ENCODE results near the gene SLC18A3.

Gene SLC18A3

DNA sequence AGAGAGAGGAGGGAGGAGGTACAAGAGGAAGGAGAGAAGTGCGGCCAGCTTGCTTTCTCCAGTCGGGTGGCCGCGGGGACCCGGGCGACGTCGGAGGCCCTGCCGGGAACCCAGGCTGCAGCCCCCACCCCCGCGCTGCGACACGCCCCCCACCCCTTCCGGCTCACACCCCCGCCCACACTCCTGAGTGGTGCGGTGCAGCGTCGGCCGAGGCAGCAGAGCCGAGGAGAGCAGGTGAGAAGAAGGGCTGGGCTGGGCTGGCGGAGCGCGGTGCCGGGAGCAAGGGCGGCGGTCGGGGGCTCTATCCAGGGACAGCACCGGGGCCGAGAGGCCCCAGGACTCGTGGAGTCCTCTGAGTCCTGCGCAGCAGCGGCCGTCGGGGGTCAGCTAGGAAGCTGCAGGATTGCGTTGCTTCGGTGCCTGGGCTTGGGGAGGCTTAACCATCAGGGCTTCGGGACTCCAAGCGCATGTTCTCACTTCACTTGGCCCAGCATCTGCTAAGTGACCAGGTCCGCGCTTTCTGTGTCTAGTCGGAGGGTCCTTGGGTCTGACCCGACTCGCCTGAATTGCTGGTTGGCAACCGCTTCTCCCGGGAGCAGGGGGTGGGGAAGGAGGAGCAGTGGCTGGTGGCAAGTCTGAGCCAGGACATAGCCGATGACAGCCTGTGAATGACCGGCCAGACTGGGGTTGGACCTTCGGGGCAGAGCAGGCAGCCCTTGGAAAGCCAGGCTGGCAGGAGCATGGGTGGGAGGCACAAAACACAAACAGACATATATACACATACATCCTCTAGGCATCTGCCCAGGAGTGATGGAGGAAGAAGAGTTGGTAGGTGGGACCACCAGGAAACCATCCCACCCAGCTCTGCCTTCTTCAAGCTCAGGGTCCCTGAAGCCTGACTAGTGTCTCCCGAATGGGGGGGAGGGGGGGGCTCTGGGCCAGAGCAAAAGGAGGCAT is 4.4 kb downstream of the SLC18A3 start:
- peaks cover 15% of the 10 kb centered on the region for H3K4me1 ChIP-seq (ENCODE audit: control insufficient read depth, low read depth, low read length)
- H3K4me3 ChIP-seq (ENCODE audit: low read length) = peak overlapping the region; percentile 18
- peaks cover 99% of the 10 kb centered on the region for H3K27me3 ChIP-seq (ENCODE audit: control insufficient read depth, insufficient read depth, low read length)
- H3K27ac ChIP-seq (ENCODE audit: low read length) = no peak overlapping the region
- no peaks in the 10 kb centered on the region for H3K36me3 ChIP-seq (ENCODE audit: control insufficient read depth, low read depth, low read length)
- H3K9me3 ChIP-seq (ENCODE audit: control insufficient read depth, low read depth, low read length) = no peaks in the 10 kb centered on the region
- no peak overlapping the region for H3K9ac ChIP-seq (ENCODE audit: low read length)

DNA sequence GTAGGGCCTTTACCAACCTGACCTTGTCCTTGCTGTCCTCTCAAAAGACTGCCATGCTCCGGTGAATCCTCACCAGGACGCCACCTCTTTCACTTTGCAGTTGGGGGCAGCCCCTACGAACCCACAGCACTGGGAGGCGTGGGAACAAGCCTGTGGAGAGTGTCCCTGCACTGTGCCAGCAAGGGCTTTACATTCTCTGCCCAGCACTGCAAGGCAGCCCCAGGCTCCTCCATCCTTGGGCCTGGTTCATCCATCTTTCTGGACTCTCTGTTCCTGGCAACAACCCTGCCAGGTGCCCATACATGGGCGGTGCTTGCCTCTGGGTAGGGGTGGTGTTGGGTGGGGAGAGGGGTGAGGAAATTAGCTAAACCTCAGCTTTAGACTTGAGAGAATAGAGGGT is 5.1 kb downstream of the SLC18A3 start:
- Histone ChIP-seq H3K27ac (ENCODE audit: low read length) (no peak overlapping the region), H3K36me3 (ENCODE audit: control insufficient read depth, low read depth, low read length) (no peaks in the 10 kb centered on the region), H3K9me3 (ENCODE audit: control insufficient read depth, low read depth, low read length) (no peaks in the 10 kb centered on the region), H3K4me1 (ENCODE audit: control insufficient read depth, low read depth, low read length) (peaks cover 15% of the 10 kb centered on the region), H3K9ac (ENCODE audit: low read length) (no peak overlapping the region), H3K4me3 (ENCODE audit: low read length) (no peak overlapping the region), H3K27me3 (ENCODE audit: control insufficient read depth, insufficient read depth, low read length) (peaks cover 98% of the 10 kb centered on the region)

DNA sequence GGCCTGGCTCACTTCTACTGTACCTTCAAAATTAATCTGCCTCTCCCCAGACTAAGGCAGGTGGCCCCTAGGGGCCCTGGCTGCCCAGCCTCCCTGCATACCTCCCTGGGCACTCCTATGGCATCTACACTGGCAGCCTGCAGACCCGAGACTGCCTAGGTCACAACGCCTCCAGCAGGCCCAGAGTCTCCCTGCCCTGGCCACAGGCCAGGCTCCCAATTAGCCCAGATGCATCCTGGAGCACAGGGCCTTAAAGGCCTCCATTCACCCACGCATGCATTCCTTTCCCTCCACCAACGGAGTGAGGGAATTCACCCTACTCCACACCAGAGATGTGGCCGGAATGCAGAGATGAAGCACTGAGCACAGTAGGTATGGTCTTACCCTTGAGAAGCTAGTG is 5.6 kb downstream of the SLC18A3 start:
- H3K27ac ChIP-seq (ENCODE audit: low read length) = no peak overlapping the region
- H3K36me3 ChIP-seq (ENCODE audit: control insufficient read depth, low read depth, low read length) = no peaks in the 10 kb centered on the region
- H3K9ac ChIP-seq (ENCODE audit: low read length) = no peak overlapping the region
- H3K27me3 ChIP-seq (ENCODE audit: control insufficient read depth, insufficient read depth, low read length) = peaks cover 93% of the 10 kb centered on the region
- no peaks in the 10 kb centered on the region for H3K9me3 ChIP-seq (ENCODE audit: control insufficient read depth, low read depth, low read length)
- H3K4me3 ChIP-seq (ENCODE audit: low read length) = no peak overlapping the region
- peaks cover 15% of the 10 kb centered on the region for H3K4me1 ChIP-seq (ENCODE audit: control insufficient read depth, low read depth, low read length)

DNA sequence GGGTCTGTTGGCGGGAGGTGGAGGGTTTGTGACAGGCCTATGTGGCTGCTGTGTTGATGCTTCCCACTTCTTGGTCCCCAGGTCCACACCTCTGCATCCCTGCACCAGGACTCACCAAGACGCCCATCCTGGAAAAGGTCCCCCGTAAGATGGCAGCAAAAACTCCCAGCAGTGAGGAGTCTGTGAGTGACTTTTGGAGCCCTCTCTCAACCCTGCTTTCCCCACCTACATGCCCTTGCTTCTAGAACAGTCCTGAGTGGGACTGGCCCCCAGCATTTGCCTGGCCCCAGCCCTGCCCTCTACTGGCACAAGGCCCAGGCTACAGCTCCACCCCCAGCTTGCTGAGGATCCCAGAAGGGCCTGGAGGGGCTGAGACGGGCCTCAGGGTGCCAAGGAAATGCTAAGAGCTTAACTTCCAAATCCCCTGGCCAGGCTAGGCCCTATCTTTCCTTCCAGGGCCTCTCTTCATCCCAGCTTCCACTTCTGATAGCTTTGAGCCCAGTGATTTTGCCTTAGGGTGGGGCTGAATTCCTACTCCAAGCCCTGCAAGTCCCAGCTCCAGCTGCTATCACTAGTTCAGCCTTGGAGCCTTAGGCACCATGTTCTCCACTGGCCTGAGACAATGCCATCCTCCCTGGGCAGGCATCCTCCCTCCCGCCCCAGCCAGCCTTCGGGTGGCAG is 6.5 kb downstream of the SLC18A3 start:
- Histone ChIP-seq H3K9ac (ENCODE audit: low read length) (no peak overlapping the region), H3K9me3 (ENCODE audit: control insufficient read depth, low read depth, low read length) (no peaks in the 10 kb centered on the region), H3K27me3 (ENCODE audit: control insufficient read depth, insufficient read depth, low read length) (peaks cover 90% of the 10 kb centered on the region), H3K4me3 (ENCODE audit: low read length) (no peak overlapping the region), H3K27ac (ENCODE audit: low read length) (no peak overlapping the region), H3K4me1 (ENCODE audit: control insufficient read depth, low read depth, low read length) (peaks cover 15% of the 10 kb centered on the region), H3K36me3 (ENCODE audit: control insufficient read depth, low read depth, low read length) (no peaks in the 10 kb centered on the region)

DNA sequence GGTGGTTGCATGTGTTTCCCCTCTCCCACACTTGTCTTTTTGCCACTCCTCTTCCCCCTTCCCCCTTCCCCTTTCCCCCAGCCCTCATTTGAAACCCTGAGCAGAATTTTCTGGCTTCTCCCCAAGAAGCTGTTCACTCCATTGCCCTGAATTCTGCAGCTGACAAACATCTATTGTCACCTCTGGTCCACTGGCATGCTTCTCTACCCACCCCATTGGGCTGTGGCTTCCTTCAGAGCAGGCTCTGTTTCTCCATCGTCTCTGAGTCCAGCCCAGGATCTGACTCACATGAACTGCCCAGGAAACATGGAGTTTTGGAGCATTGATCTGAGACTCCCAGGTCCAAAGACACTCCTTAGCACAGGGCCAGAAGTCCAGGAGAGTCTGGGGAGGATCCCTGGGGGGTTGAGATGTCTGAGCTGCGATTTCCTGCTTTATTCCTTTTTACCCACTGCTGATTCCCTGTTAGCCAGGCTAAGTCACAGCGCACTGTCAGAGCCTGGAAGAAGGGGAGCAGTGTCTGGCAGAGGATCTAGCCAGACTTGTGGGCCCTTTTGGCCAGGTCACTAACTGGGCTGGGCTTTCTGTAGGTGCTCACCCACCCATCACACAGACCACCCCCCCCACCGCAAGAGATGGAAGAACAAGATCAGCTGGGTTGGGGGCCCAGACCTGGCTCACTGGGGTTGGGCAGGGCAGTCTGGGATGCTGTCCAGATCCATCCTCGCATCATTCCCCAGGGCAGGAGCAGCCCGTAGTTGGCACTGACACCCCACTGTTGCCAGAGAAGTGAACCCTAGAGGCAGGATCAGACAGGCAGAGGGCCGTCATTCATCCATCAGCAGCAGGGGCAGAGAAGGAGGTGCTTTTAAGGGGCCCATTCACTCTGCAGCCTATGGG is 7.3 kb downstream of the SLC18A3 start:
- Histone ChIP-seq H3K4me1 (ENCODE audit: control insufficient read depth, low read depth, low read length) (peaks cover 15% of the 10 kb centered on the region), H3K36me3 (ENCODE audit: control insufficient read depth, low read depth, low read length) (no peaks in the 10 kb centered on the region), H3K9me3 (ENCODE audit: control insufficient read depth, low read depth, low read length) (no peaks in the 10 kb centered on the region), H3K4me3 (ENCODE audit: low read length) (no peak overlapping the region), H3K9ac (ENCODE audit: low read length) (no peak overlapping the region), H3K27ac (ENCODE audit: low read length) (no peak overlapping the region), H3K27me3 (ENCODE audit: control insufficient read depth, insufficient read depth, low read length) (peaks cover 82% of the 10 kb centered on the region)

DNA sequence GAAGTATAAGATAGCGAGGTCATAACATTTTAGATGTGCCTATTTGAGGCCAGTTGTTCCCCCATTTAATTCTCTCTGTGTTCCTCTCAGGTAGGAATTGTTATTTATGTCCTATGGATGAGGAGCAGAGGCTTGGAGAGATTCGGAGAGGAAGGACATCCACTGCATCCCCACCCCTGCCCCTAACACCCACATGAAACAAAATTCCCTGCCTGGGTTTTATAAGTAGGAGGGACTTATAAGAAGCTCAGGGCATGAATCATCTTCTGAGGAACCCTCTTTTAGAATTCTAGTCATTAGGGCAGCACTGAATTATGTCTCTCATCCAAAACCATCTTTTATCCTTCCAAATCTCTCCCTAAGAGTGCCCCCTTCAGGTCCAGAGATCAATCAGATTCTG is 8.7 kb downstream of the SLC18A3 start:
- no peak overlapping the region for H3K4me3 ChIP-seq (ENCODE audit: low read length)
- H3K27ac ChIP-seq (ENCODE audit: low read length) = no peak overlapping the region
- H3K27me3 ChIP-seq (ENCODE audit: control insufficient read depth, insufficient read depth, low read length) = peaks cover 68% of the 10 kb centered on the region
- no peak overlapping the region for H3K9ac ChIP-seq (ENCODE audit: low read length)
- H3K36me3 ChIP-seq (ENCODE audit: control insufficient read depth, low read depth, low read length) = no peaks in the 10 kb centered on the region
- H3K9me3 ChIP-seq (ENCODE audit: control insufficient read depth, low read depth, low read length) = no peaks in the 10 kb centered on the region
- H3K4me1 ChIP-seq (ENCODE audit: control insufficient read depth, low read depth, low read length) = peaks cover 4% of the 10 kb centered on the region

DNA sequence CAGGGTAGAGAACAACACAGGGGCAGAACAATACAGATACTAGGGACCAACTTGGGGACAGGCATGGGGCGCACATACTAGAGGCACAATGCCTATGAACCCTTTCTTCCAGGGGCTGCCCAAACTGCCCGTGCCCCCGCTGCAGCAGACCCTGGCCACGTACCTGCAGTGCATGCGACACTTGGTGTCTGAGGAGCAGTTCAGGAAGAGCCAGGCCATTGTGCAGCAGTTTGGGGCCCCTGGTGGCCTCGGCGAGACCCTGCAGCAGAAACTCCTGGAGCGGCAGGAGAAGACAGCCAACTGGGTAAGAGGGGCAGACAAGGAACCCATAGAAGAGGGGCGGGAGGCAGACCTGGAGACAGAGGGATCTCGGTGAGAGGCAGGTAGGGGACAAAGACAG is 9.5 kb downstream of the SLC18A3 start:
- H3K36me3 ChIP-seq (ENCODE audit: control insufficient read depth, low read depth, low read length) = no peaks in the 10 kb centered on the region
- H3K4me1 ChIP-seq (ENCODE audit: control insufficient read depth, low read depth, low read length) = peaks cover 2% of the 10 kb centered on the region
- H3K9ac ChIP-seq (ENCODE audit: low read length) = no peak overlapping the region
- H3K27me3 ChIP-seq (ENCODE audit: control insufficient read depth, insufficient read depth, low read length) = peaks cover 60% of the 10 kb centered on the region
- no peak overlapping the region for H3K4me3 ChIP-seq (ENCODE audit: low read length)
- H3K27ac ChIP-seq (ENCODE audit: low read length) = no peak overlapping the region
- no peaks in the 10 kb centered on the region for H3K9me3 ChIP-seq (ENCODE audit: control insufficient read depth, low read depth, low read length)

DNA sequence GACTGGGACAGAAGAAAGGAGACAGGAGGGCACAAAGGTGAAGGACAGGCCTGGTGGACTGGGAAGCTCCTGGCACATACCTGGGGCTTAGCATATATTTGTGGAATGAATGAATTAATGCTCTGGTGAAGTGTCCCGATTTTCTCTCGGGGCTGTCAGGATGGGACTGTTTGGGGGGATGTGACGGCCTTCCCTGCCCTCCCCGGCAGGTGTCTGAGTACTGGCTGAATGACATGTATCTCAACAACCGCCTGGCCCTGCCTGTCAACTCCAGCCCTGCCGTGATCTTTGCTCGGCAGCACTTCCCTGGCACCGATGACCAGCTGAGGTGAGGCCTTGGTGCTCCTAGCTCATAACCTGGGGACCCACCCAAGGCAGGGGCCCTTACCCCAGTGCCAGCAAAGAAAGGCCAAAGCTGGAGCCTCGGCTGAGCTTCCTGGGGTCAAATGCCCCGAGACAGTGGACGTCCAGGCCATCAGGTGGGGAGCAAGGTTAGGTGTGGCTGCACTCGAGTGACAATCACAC is 10.2 kb downstream of the SLC18A3 start:
- no peaks in the 10 kb centered on the region for H3K36me3 ChIP-seq (ENCODE audit: control insufficient read depth, low read depth, low read length)
- no peaks in the 10 kb centered on the region for H3K4me1 ChIP-seq (ENCODE audit: control insufficient read depth, low read depth, low read length)
- no peak overlapping the region for H3K27ac ChIP-seq (ENCODE audit: low read length)
- H3K9me3 ChIP-seq (ENCODE audit: control insufficient read depth, low read depth, low read length) = no peaks in the 10 kb centered on the region
- H3K27me3 ChIP-seq (ENCODE audit: control insufficient read depth, insufficient read depth, low read length) = peaks cover 52% of the 10 kb centered on the region
- H3K4me3 ChIP-seq (ENCODE audit: low read length) = no peak overlapping the region
- no peak overlapping the region for H3K9ac ChIP-seq (ENCODE audit: low read length)

DNA sequence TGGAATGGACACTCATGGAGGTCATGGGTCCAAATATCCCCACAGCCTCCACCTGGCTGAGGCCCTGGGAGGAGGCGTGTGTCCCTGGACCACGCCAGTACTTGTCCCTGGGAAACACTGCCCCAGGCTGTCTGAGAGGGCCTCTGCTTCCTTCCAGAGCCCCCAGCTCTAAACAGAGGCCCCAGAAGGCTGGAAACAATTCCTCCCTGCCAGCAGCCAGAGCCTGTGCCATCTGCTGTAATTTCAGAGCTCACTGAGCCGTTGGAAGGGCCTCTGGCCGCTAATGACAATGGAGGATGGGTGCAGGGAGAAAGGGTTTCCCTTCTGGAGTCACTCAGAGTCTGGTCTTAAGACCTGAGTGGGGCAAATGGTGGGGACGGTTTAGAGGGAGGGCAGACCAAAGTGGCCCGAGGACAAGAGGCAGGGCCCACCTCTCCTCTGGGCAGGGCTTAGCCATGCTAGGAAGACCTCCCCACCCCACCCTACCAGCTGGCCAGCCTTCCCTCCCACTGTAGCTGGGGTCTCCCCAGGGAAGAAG is 10.8 kb downstream of the SLC18A3 start:
- H3K27me3 ChIP-seq (ENCODE audit: control insufficient read depth, insufficient read depth, low read length) = peaks cover 47% of the 10 kb centered on the region
- no peak overlapping the region for H3K4me3 ChIP-seq (ENCODE audit: low read length)
- no peaks in the 10 kb centered on the region for H3K4me1 ChIP-seq (ENCODE audit: control insufficient read depth, low read depth, low read length)
- H3K9ac ChIP-seq (ENCODE audit: low read length) = no peak overlapping the region
- no peaks in the 10 kb centered on the region for H3K36me3 ChIP-seq (ENCODE audit: control insufficient read depth, low read depth, low read length)
- H3K9me3 ChIP-seq (ENCODE audit: control insufficient read depth, low read depth, low read length) = no peaks in the 10 kb centered on the region
- no peak overlapping the region for H3K27ac ChIP-seq (ENCODE audit: low read length)

DNA sequence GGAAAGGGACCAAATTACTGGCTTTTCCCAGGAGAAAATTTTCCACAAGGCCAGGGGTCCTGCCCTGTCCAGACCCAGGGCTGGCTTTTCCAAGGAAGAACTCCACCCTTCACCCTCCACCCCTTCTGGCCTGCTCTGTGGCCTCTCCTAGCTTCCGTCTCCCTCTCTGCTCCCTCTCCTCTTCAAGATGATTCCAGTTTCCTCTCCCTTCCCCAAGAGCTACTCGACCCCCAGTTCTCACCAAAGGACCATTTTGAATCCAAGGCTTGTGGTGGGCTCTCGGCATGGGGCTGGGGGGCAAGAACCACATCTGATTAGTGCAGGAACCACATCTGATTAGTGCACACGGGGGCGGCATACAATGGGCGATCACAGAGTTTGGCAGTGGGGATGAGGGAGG is 11.5 kb downstream of the SLC18A3 start:
- no peak overlapping the region for H3K27ac ChIP-seq (ENCODE audit: low read length)
- no peak overlapping the region for H3K4me3 ChIP-seq (ENCODE audit: low read length)
- H3K27me3 ChIP-seq (ENCODE audit: control insufficient read depth, insufficient read depth, low read length) = peaks cover 40% of the 10 kb centered on the region
- H3K36me3 ChIP-seq (ENCODE audit: control insufficient read depth, low read depth, low read length) = no peaks in the 10 kb centered on the region
- H3K9ac ChIP-seq (ENCODE audit: low read length) = no peak overlapping the region
- H3K9me3 ChIP-seq (ENCODE audit: control insufficient read depth, low read depth, low read length) = no peaks in the 10 kb centered on the region
- no peaks in the 10 kb centered on the region for H3K4me1 ChIP-seq (ENCODE audit: control insufficient read depth, low read depth, low read length)
